ENCODE measurements around the gene TCP11L2. TPM values are rescaled to one million over a fixed set of nuclear protein-coding genes. Genes with fewer than 3 reads are reported as not detected.

TCP11L2 gene
- total RNA-seq, 1 experiment from 2014 or later = 12.1 TPM

DNA sequence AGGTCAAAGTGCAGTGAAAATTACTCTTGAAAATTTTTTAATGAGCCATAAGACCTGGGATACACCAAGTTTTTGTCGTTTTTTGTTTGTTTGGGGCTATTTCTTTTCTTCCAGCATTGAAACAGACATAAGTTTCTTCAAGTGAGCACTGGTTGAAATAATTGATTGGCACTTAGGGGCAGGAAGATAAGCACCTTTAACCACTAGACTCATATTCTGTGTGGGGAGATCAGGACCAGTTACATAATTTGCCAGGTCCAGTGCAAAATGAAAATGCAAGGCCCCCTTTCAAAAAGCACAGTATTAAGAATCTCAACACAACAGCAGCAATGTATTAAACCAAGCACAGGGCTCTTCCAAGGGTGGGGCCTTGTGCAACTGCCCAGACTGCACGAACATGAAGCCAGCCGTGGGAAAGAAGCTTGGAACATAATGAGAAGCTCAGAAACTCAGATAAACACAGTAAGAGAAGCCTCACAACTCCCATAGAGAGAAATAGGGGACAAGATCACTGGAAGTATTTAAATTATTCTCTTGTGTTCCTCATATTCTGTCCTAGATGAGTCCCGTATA, 3.2 kb upstream of the TCP11L2 start:
- Histone ChIP-seq H3K36me3 (ENCODE audit: low read depth, low read length) (no peaks in the 10 kb centered on the region), H3K4me1 (ENCODE audit: insufficient read depth, low read length) (peaks cover 40% of the 10 kb centered on the region), H3K9ac (ENCODE audit: low read length) (no peak overlapping the region), H3K27me3 (ENCODE audit: low read length) (no peaks in the 10 kb centered on the region), H3K4me2 (ENCODE audit: low read length) (no peak overlapping the region), H3K4me3 (ENCODE audit: low read length) (no peak overlapping the region), H2AFZ (ENCODE audit: low read length) (no peak overlapping the region), H3K9me2 (replicated peaks; ENCODE audit: low read length) (no peaks in the 10 kb centered on the region), H3K9me3 (ENCODE audit: low read length) (no peaks in the 10 kb centered on the region), H3K79me2 (ENCODE audit: low read length) (no peaks in the 10 kb centered on the region), H3F3A (ENCODE audit: low read length, unreplicated experiment) (peaks cover 6% of the 10 kb centered on the region), H3K27ac (ENCODE audit: low read length) (no peak overlapping the region), H4K20me1 (ENCODE audit: low read length) (no peaks in the 10 kb centered on the region)
- no TSS peak for BruUV-seq (replicated peaks)
- DNase-seq (no peak), ATAC-seq (no peak)
- ChIA-PET CTCF (no interaction called here), POLR2A (ENCODE audit: unreplicated experiment) (interaction anchor here (0.5 kb wide), 1 partner anchor 13 kb away, joined by 5 read pairs; no protein-coding TSS in a partner anchor)
- intact Hi-C loops (cut with micrococcal nuclease) = loop anchor here (5.0 kb wide), 1 partner anchor 658 kb away; the partner anchor contains the start of gene TMEM263
- no peak for TF ChIP-seq CTCF (conservative IDR thresholded peaks at IDR 0.05; ENCODE audit: low read depth, low read length)
- TF ChIP-seq EZH2 (IDR thresholded peaks at IDR 0.05; ENCODE audit: low read length, unreplicated experiment) = no peak
- no peak for TF ChIP-seq EZH2phosphoT487 (IDR thresholded peaks at IDR 0.05; ENCODE audit: borderline replicate concordance, low read length)

- no peaks in the 10 kb centered on the region for H3K9me3 ChIP-seq (ENCODE audit: low read length)
- no peaks in the 10 kb centered on the region for H3K36me3 ChIP-seq (ENCODE audit: low read depth, low read length)
- no peak overlapping the region for H2AFZ ChIP-seq (ENCODE audit: low read length)
- H3K9me2 ChIP-seq (replicated peaks; ENCODE audit: low read length) = no peaks in the 10 kb centered on the region
- H3K4me2 ChIP-seq (ENCODE audit: low read length) = peak overlapping the region; percentile 87
- CTCF ChIA-PET = no interaction called here
- intact Hi-C loops (cut with micrococcal nuclease) = loop anchor here (1.0 kb wide), 2 partner anchors 13 to 42 kb away; no protein-coding TSS in a partner anchor
- no peak overlapping the region for H3K4me3 ChIP-seq (ENCODE audit: low read length)
- peak overlapping the region; percentile 82 for H3K27ac ChIP-seq (ENCODE audit: low read length)
- H3F3A ChIP-seq (ENCODE audit: low read length, unreplicated experiment) = peaks cover 6% of the 10 kb centered on the region
- H3K79me2 ChIP-seq (ENCODE audit: low read length) = no peaks in the 10 kb centered on the region
- no peaks in the 10 kb centered on the region for H4K20me1 ChIP-seq (ENCODE audit: low read length)
- DNase-seq (peak; percentile 37), ATAC-seq (no peak)
- H3K4me1 ChIP-seq (ENCODE audit: insufficient read depth, low read length) = peaks cover 35% of the 10 kb centered on the region
- no peaks in the 10 kb centered on the region for H3K27me3 ChIP-seq (ENCODE audit: low read length)
- TF ChIP-seq CTCF (conservative IDR thresholded peaks at IDR 0.05; ENCODE audit: low read depth, low read length) = no peak
- no peak for TF ChIP-seq EZH2phosphoT487 (IDR thresholded peaks at IDR 0.05; ENCODE audit: borderline replicate concordance, low read length)
- TF ChIP-seq EZH2 (IDR thresholded peaks at IDR 0.05; ENCODE audit: low read length, unreplicated experiment) = no peak
- no TSS peak for BruUV-seq (replicated peaks)
- POLR2A ChIA-PET (ENCODE audit: unreplicated experiment) = interaction anchor here (0.6 kb wide), 1 partner anchor 37 kb away, joined by 3 read pairs; no protein-coding TSS in a partner anchor
- H3K9ac ChIP-seq (ENCODE audit: low read length) = peak overlapping the region; percentile 58; the same call in 1 of the 2 replicates
Observed at GRCh38 chr12:106300761-106301160, 1.8 kb upstream of the TCP11L2 start.

DNA sequence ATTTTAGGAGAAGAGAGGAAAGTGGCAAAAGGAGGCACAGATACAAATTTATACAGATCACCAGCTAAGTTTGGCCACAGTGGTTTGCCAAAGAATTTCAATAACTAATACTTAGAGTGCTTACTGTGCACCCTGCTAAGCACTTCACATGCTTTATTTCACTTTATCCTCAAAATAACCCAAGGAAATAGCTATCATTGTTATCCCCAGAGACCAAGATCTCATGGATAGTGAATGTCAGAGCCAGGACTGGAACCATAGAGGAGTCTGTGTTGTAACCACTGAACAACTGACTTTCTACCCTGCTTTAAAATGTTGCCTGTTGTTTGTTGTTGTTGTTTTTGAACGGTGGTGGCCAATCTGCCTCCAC, 1.3 kb upstream of the TCP11L2 start:
- peaks cover 34% of the 10 kb centered on the region for H3K4me1 ChIP-seq (ENCODE audit: insufficient read depth, low read length)
- POLR2A ChIA-PET (ENCODE audit: unreplicated experiment) = interaction anchor here (0.6 to 1.1 kb wide), 2 partner anchors 37 to 53 kb away, joined by 3 to 9 read pairs; partner anchors contain the start of gene CKAP4
- H3K4me2 ChIP-seq (ENCODE audit: low read length) = peak overlapping the region; percentile 87
- peak overlapping the region; percentile 82 for H3K27ac ChIP-seq (ENCODE audit: low read length)
- H4K20me1 ChIP-seq (ENCODE audit: low read length) = no peaks in the 10 kb centered on the region
- intact Hi-C loops (cut with micrococcal nuclease) = loop anchor here (1.0 kb wide), 2 partner anchors 14 to 41 kb away; no protein-coding TSS in a partner anchor
- peak overlapping the region; percentile 58 for H3K9ac ChIP-seq (ENCODE audit: low read length)
- H3K79me2 ChIP-seq (ENCODE audit: low read length) = no peaks in the 10 kb centered on the region
- TF ChIP-seq EZH2 (IDR thresholded peaks at IDR 0.05; ENCODE audit: low read length, unreplicated experiment) (no peak), CTCF (conservative IDR thresholded peaks at IDR 0.05; ENCODE audit: low read depth, low read length) (no peak), EZH2phosphoT487 (IDR thresholded peaks at IDR 0.05; ENCODE audit: borderline replicate concordance, low read length) (no peak)
- no peaks in the 10 kb centered on the region for H3K9me3 ChIP-seq (ENCODE audit: low read length)
- ATAC-seq (no peak), DNase-seq (no peak)
- CTCF ChIA-PET = interaction anchor here (1.0 kb wide), 1 partner anchor 18 kb away, joined by 3 read pairs; no protein-coding TSS in a partner anchor
- H3K36me3 ChIP-seq (ENCODE audit: low read depth, low read length) = no peaks in the 10 kb centered on the region
- peaks cover 6% of the 10 kb centered on the region for H3F3A ChIP-seq (ENCODE audit: low read length, unreplicated experiment)
- H3K4me3 ChIP-seq (ENCODE audit: low read length) = peak overlapping the region; percentile 69; the same call in 1 of the 2 replicates
- TSS peak; percentile 78 for BruUV-seq (replicated peaks)
- no peaks in the 10 kb centered on the region for H3K9me2 ChIP-seq (replicated peaks; ENCODE audit: low read length)
- no peaks in the 10 kb centered on the region for H3K27me3 ChIP-seq (ENCODE audit: low read length)
- H2AFZ ChIP-seq (ENCODE audit: low read length) = peak overlapping the region; percentile 89

All from PC-3 (cell line).